ENCODE results near the gene USP4.
A peak's percentile ranks its signal among the peaks of the same experiment; 100 is the strongest.
"Not testable (repeated sequence)": the region's sequence is repeated elsewhere in the genome, so short reads cannot be mapped to it uniquely, and the experiment has no call there.

USP4 gene

DNA sequence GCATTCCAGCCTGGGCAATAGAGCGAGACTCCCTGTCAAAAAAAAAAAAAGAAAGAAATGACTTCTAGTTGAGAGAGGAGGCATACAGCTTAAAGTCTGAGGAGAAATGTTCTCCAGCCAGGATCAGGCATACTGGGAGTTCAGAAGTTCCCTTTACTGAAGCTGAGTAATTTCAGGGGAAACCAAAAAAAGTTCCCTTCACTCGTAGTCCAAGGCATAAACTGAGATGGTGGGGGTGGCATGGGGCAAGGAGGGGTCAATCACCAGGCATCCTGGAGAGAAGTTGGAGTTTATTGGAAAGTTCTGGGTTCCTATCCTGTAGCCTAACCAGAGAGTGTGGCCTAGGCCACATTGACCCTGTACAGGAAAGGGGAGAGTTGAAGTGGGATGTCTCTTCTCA lies 12.4 kb upstream of the USP4 start:
- no peaks in the 10 kb centered on the region for H3K9me3 ChIP-seq (ENCODE audit: control insufficient read depth in 2 of 2, low read length in 2 of 2)
- H3K27me3 ChIP-seq (ENCODE audit: control insufficient read depth in 2 of 2, insufficient read depth in 2 of 2, low read length in 2 of 2): no peaks in the 10 kb centered on the region
- peak overlapping the region; percentile 41 to 63 for H3K27ac ChIP-seq (ENCODE audit: low read depth in 2 of 2, low read length in 2 of 2)
- no peak overlapping the region for H3K4me3 ChIP-seq (ENCODE audit: low read length in 2 of 2)
- no peak overlapping the region for H3K9ac ChIP-seq (ENCODE audit: low read depth in 1 of 2, low read length in 2 of 2)
- H3K36me3 ChIP-seq (ENCODE audit: control insufficient read depth in 2 of 2, insufficient read depth in 2 of 2, low read length in 2 of 2): peaks cover 2 to 6% of the 10 kb centered on the region in 2 donors
- peaks cover 8 to 9% of the 10 kb centered on the region in 2 donors for H3K4me1 ChIP-seq (ENCODE audit: control insufficient read depth in 2 of 2, insufficient read depth in 2 of 2, low read length in 2 of 2)

DNA sequence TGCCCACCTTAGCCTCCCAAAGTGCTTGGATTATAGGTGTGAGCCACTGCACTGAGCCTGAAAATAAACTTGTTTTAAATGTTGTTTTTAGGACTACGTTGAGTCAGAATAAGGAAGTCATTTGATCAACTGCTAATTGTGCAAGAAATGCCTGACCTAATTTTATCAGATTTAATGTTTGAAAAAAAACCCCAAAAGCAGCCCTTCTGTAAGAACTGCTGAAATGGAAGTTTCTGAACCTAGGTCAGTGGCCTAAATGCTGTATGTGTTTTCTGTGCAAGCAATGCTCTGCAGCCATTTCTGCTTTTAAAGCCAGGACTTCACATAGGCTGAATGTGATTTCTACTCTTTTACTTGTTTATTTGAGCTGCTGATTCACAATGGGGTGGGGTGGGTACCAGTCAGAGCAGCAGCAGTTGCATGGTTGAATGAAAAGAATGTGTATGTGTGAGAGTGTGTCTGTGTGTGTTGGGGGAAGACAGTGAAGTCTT lies 11.7 kb upstream of the USP4 start:
- H3K27ac ChIP-seq (ENCODE audit: low read depth in 2 of 2, low read length in 2 of 2): peak overlapping the region; percentile 41 to 63

DNA sequence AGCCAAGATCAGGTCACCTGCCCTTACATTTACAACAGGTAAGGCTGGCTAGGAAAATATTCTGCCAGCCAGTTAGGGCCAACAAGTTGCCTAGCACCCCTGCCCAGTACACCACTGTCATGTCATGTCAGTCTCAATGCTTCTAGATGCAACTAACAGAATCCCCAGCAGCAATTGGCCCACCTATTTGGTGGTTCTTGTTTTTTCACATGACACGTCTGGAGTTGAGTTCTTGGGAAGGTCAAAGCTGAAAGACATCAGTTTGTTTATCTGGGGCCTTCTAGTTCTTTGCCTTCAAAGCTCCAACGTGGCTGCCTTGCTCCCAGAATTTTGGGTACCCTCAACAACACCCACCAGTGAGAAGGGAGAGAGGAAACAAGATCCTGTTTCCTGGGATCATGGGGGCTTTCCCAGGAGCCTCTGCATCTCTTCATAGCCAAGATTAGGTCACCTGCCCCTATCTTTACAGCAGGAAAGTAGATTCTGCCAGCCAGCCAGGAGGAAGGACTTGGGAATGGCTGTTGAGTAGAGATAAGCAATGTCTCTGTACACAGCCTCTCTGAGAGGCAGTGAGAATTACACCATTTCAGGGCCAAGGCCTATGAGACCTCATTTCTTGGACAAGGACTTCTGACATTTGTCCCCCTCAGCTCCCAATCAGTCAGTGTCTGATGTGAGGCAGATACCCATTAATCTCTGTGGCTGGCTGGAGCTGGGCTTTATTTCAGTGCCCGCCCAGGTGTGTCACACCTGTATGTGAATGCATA lies 9.7 kb upstream of the USP4 start:
- H3K9ac ChIP-seq (ENCODE audit: low read depth in 1 of 2, low read length in 2 of 2): no peak overlapping the region
- H3K27ac ChIP-seq (ENCODE audit: low read depth in 2 of 2, low read length in 2 of 2): no peak overlapping the region
- no peaks in the 10 kb centered on the region for H3K27me3 ChIP-seq (ENCODE audit: control insufficient read depth in 2 of 2, insufficient read depth in 2 of 2, low read length in 2 of 2)
- no peaks in the 10 kb centered on the region for H3K9me3 ChIP-seq (ENCODE audit: control insufficient read depth in 2 of 2, low read length in 2 of 2)
- no peak overlapping the region for H3K4me3 ChIP-seq (ENCODE audit: low read length in 2 of 2)
- H3K4me1 ChIP-seq (ENCODE audit: control insufficient read depth in 2 of 2, insufficient read depth in 2 of 2, low read length in 2 of 2): peaks cover 2 to 5% of the 10 kb centered on the region in 2 donors
- no peaks in the 10 kb centered on the region for H3K36me3 ChIP-seq (ENCODE audit: control insufficient read depth in 2 of 2, insufficient read depth in 2 of 2, low read length in 2 of 2)

More for the DNA sequence above, 11.7 kb upstream of the USP4 start:
- H3K4me3 ChIP-seq (ENCODE audit: low read length in 2 of 2): no peak overlapping the region
- H3K9me3 ChIP-seq (ENCODE audit: control insufficient read depth in 2 of 2, low read length in 2 of 2): no peaks in the 10 kb centered on the region
- peaks cover 2 to 5% of the 10 kb centered on the region in 2 donors for H3K36me3 ChIP-seq (ENCODE audit: control insufficient read depth in 2 of 2, insufficient read depth in 2 of 2, low read length in 2 of 2)
- no peak overlapping the region for H3K9ac ChIP-seq (ENCODE audit: low read depth in 1 of 2, low read length in 2 of 2)
- H3K4me1 ChIP-seq (ENCODE audit: control insufficient read depth in 2 of 2, insufficient read depth in 2 of 2, low read length in 2 of 2): peaks cover 5% of the 10 kb centered on the region in 2 donors
- H3K27me3 ChIP-seq (ENCODE audit: control insufficient read depth in 2 of 2, insufficient read depth in 2 of 2, low read length in 2 of 2): no peaks in the 10 kb centered on the region

DNA sequence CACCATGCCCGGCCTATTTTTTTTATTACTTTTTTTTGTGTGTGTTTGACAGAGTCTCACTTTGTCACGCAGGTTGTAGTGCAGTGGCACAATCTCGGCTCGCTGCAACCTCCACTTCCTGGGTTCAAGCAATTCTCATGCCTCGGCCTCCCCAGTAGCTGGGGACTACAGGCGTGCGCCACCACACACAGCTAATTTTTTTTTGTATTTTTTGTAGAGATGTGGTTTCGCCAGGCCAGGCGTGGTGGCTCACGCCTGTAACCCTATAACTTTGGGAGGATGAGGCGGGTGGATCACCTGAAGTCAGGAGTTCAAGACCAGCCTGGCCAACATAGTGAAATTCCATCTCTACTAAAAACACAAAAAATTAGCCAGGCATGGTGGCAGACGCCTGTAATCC lies 8.5 kb upstream of the USP4 start:
- H3K27ac ChIP-seq (ENCODE audit: low read depth in 2 of 2, low read length in 2 of 2); H3K4me3 ChIP-seq (ENCODE audit: low read length in 2 of 2); H3K9me3 ChIP-seq (ENCODE audit: control insufficient read depth in 2 of 2, low read length in 2 of 2); H3K27me3 ChIP-seq (ENCODE audit: control insufficient read depth in 2 of 2, insufficient read depth in 2 of 2, low read length in 2 of 2); H3K36me3 ChIP-seq (ENCODE audit: control insufficient read depth in 2 of 2, insufficient read depth in 2 of 2, low read length in 2 of 2); H3K9ac ChIP-seq (ENCODE audit: low read depth in 1 of 2, low read length in 2 of 2); H3K4me1 ChIP-seq (ENCODE audit: control insufficient read depth in 2 of 2, insufficient read depth in 2 of 2, low read length in 2 of 2): not testable (repeated sequence)

DNA sequence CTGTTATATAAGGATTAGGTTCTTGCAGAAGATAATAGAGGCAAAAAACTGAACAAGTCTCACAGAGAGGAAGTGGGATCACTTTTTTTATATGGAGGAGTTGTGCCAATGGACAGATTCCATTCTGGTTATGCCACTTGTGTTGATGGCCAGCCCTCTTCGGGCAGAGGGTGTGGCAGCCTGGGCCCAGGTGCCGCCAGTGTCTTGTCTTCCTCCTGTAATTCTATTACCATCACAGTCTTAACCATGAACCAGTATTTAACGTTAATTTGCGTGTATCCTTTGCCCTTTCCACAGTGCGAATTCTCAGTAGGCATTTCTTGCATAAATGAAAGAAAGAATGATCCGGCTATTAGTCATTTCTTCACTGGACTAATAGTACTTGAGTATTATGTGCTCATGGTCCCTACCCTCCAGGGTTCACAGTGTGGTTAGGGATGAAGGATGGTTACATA lies 7.0 kb upstream of the USP4 start:
- H3K9me3 ChIP-seq (ENCODE audit: control insufficient read depth in 2 of 2, low read length in 2 of 2): no peaks in the 10 kb centered on the region
- no peaks in the 10 kb centered on the region for H3K27me3 ChIP-seq (ENCODE audit: control insufficient read depth in 2 of 2, insufficient read depth in 2 of 2, low read length in 2 of 2)
- H3K4me3 ChIP-seq (ENCODE audit: low read length in 2 of 2): no peak overlapping the region
- H3K4me1 ChIP-seq (ENCODE audit: control insufficient read depth in 2 of 2, insufficient read depth in 2 of 2, low read length in 2 of 2): peaks cover 2 to 8% of the 10 kb centered on the region in 2 donors
- H3K36me3 ChIP-seq (ENCODE audit: control insufficient read depth in 2 of 2, insufficient read depth in 2 of 2, low read length in 2 of 2): no peaks in the 10 kb centered on the region
- H3K9ac ChIP-seq (ENCODE audit: low read depth in 1 of 2, low read length in 2 of 2): no peak overlapping the region
- peak overlapping the region; percentile 38 to 55 for H3K27ac ChIP-seq (ENCODE audit: low read depth in 2 of 2, low read length in 2 of 2)

DNA sequence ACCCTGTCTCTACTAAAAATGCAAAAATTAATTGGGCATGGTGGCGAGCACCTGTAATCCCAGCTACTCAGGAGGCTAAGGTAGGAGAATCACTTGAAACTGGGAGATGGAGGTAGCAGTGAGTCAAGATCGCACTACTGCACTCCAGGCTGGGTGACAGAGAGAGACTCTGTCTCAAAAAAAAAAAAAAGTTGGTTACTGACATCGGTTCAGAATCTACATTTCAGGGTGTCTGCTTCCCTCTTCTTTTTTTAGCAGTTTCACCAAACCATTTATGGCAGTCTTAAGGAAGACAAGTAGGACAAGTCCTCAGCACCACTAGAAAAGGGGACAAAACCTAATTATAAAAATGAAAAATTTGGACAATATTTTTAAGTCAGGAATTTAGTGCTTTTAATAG lies 3.3 kb upstream of the USP4 start:
- peaks cover 15 to 21% of the 10 kb centered on the region in 2 donors for H3K4me1 ChIP-seq (ENCODE audit: control insufficient read depth in 2 of 2, insufficient read depth in 2 of 2, low read length in 2 of 2)
- H3K4me3 ChIP-seq (ENCODE audit: low read length in 2 of 2): no peak overlapping the region
- H3K9ac ChIP-seq (ENCODE audit: low read depth in 1 of 2, low read length in 2 of 2): no peak overlapping the region
- no peak overlapping the region for H3K27ac ChIP-seq (ENCODE audit: low read depth in 2 of 2, low read length in 2 of 2)
- H3K36me3 ChIP-seq (ENCODE audit: control insufficient read depth in 2 of 2, insufficient read depth in 2 of 2, low read length in 2 of 2): no peaks in the 10 kb centered on the region
- H3K27me3 ChIP-seq (ENCODE audit: control insufficient read depth in 2 of 2, insufficient read depth in 2 of 2, low read length in 2 of 2): no peaks in the 10 kb centered on the region
- no peaks in the 10 kb centered on the region for H3K9me3 ChIP-seq (ENCODE audit: control insufficient read depth in 2 of 2, low read length in 2 of 2)

DNA sequence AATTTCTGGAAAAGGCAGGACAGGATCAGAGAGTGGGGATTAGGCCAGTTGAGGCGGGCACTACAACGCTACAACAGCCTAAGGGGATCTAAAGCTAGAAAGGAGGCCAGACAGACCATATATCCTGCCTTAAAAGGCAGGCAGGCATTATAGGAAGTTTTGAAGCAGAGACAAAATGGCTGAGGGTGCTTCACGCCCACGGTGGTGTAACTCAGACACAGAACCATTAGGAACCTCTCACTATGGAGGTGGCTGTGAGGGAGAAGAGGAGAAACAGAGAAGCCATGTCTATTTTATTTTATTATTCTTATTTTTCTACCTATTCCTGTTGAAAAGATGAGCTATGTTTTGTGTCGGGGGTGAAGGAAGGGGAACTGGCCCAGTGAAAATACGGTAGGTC lies 2.1 kb upstream of the USP4 start:
- no peaks in the 10 kb centered on the region for H3K27me3 ChIP-seq (ENCODE audit: control insufficient read depth in 2 of 2, insufficient read depth in 2 of 2, low read length in 2 of 2)
- no peak overlapping the region for H3K9ac ChIP-seq (ENCODE audit: low read depth in 1 of 2, low read length in 2 of 2)
- H3K9me3 ChIP-seq (ENCODE audit: control insufficient read depth in 2 of 2, low read length in 2 of 2): no peaks in the 10 kb centered on the region
- H3K4me1 ChIP-seq (ENCODE audit: control insufficient read depth in 2 of 2, insufficient read depth in 2 of 2, low read length in 2 of 2): peaks cover 15 to 21% of the 10 kb centered on the region in 2 donors
- peak overlapping the region; percentile 10 to 38 for H3K27ac ChIP-seq (ENCODE audit: low read depth in 2 of 2, low read length in 2 of 2)
- H3K4me3 ChIP-seq (ENCODE audit: low read length in 2 of 2): no peak overlapping the region
- H3K36me3 ChIP-seq (ENCODE audit: control insufficient read depth in 2 of 2, insufficient read depth in 2 of 2, low read length in 2 of 2): no peaks in the 10 kb centered on the region

DNA sequence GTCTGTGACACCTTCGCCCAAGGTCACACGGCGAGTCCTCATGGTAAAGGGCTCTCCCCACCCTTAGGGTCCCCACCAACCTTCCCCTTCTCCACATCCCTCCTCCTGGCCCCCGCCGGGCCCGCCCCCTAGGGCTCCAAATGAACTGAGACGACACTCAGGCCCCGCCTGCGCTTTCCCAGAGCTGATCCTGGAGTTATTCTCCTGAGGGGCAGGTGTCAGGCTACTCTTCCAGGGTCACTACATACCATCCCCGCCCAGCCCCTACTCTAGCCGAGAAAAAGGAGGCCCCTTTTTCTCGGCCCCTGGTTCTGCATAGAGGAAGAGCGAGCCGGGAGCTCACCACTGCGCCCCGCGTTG lies 292 bp downstream of the USP4 start:
- peak overlapping the region; percentile 83 to 92 for H3K9ac ChIP-seq (ENCODE audit: low read depth in 1 of 2, low read length in 2 of 2)
- peaks cover 10 to 12% of the 10 kb centered on the region in 2 donors for H3K36me3 ChIP-seq (ENCODE audit: control insufficient read depth in 2 of 2, insufficient read depth in 2 of 2, low read length in 2 of 2)
- peak overlapping the region; percentile 96 to 98 for H3K27ac ChIP-seq (ENCODE audit: low read depth in 2 of 2, low read length in 2 of 2)
- H3K4me1 ChIP-seq (ENCODE audit: control insufficient read depth in 2 of 2, insufficient read depth in 2 of 2, low read length in 2 of 2): peaks cover 15 to 18% of the 10 kb centered on the region in 2 donors
- no peaks in the 10 kb centered on the region for H3K9me3 ChIP-seq (ENCODE audit: control insufficient read depth in 2 of 2, low read length in 2 of 2)
- H3K4me3 ChIP-seq (ENCODE audit: low read length in 2 of 2): peak overlapping the region; percentile 81 to 82
- H3K27me3 ChIP-seq (ENCODE audit: control insufficient read depth in 2 of 2, insufficient read depth in 2 of 2, low read length in 2 of 2): no peaks in the 10 kb centered on the region

DNA sequence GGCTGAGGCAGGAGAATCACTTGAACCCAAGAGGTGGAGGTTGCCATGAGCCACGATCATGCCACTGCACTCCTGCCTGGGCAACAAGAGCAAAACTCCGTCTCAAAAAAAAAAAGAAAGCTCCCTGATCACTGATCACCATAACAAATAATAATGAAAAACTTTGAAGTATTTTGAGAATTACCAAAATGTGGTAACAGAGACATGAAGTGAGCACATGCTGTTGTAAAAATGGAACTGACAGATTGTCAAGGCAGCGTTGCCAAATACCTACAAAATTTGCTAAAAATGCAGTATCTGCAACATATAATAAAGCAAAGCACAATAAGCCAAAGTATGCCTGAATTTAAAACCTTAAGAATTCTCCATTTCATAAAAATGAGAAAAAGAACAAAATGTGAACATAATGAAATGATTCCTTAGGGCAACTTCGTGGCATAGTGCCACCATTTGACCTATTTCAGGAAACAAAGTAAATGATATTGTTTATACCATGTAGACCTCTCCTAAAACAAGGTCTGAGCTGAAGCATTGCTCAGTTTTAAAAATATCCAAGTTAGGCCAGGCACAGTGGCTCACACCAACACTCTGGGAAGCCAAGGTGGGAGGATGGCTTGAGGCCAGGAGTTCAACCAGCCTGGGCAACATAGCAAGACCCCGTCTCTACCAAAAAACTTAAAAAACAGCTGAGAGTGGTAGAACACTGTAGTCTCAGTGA lies 5.8 kb downstream of the USP4 start:
- Histone ChIP-seq H3K4me1 (ENCODE audit: control insufficient read depth in 2 of 2, insufficient read depth in 2 of 2, low read length in 2 of 2) (peaks cover 1 to 2% of the 10 kb centered on the region in 2 donors), H3K27me3 (ENCODE audit: control insufficient read depth in 2 of 2, insufficient read depth in 2 of 2, low read length in 2 of 2) (no peaks in the 10 kb centered on the region), H3K36me3 (ENCODE audit: control insufficient read depth in 2 of 2, insufficient read depth in 2 of 2, low read length in 2 of 2) (peaks cover 32 to 48% of the 10 kb centered on the region in 2 donors), H3K27ac (ENCODE audit: low read depth in 2 of 2, low read length in 2 of 2) (no peak overlapping the region), H3K4me3 (ENCODE audit: low read length in 2 of 2) (no peak overlapping the region), H3K9ac (ENCODE audit: low read depth in 1 of 2, low read length in 2 of 2) (no peak overlapping the region), H3K9me3 (ENCODE audit: control insufficient read depth in 2 of 2, low read length in 2 of 2) (no peaks in the 10 kb centered on the region)

DNA sequence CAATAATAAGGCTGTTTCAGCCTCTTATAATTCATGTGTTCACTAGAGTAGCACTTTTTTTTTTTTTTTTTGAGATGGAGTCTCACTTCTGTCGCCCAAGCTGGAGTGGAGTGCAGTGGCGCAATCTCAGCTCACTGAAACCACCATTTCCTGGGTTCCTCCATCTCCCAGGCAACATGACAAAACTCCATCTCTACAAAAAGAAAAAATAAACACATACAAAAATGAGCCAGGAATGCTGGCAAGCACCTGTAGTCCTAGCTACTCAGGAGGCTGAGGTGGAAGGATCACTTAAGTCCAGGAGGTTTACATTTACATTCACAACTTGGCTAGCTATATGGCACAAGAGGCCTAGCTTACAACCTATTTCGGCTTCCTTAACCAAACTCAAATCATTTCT lies 6.8 kb downstream of the USP4 start:
- Histone ChIP-seq H3K9ac (ENCODE audit: low read depth in 1 of 2, low read length in 2 of 2) (no peak overlapping the region), H3K9me3 (ENCODE audit: control insufficient read depth in 2 of 2, low read length in 2 of 2) (no peaks in the 10 kb centered on the region), H3K4me3 (ENCODE audit: low read length in 2 of 2) (no peak overlapping the region), H3K27me3 (ENCODE audit: control insufficient read depth in 2 of 2, insufficient read depth in 2 of 2, low read length in 2 of 2) (no peaks in the 10 kb centered on the region), H3K4me1 (ENCODE audit: control insufficient read depth in 2 of 2, insufficient read depth in 2 of 2, low read length in 2 of 2) (no peaks in the 10 kb centered on the region), H3K27ac (ENCODE audit: low read depth in 2 of 2, low read length in 2 of 2) (no peak overlapping the region), H3K36me3 (ENCODE audit: control insufficient read depth in 2 of 2, insufficient read depth in 2 of 2, low read length in 2 of 2) (peaks cover 32 to 51% of the 10 kb centered on the region in 2 donors)
